IMR-90 (cell line): ENCODE data around the gene GNAI3. TPM values are rescaled to one million over a fixed set of nuclear protein-coding genes. Genes with fewer than 3 reads are reported as not detected.

Experiments
- ATAC-seq: fragments of 200-7000 bp; cut with Tn5 transposase; 2 replicates; pipeline ENCODE4 v1.9.1; 2020; ENCODE audit warnings: low read depth, mild to moderate bottlenecking, moderate library complexity
- BruUV-seq: library from RNA; stranded (reverse); fragments of 400-500 nt; replicated peaks from 2 replicates; lab custom pipeline; 2021; lab: Mats Ljungman, UMichigan
- CTCF ChIA-PET: fragments of 300-600 bp; formaldehyde crosslinking; extraction: SDS; loops from one replicate; lab custom pipeline; 2021; ENCODE audit warnings: antibody characterized with exemption; lab: Yijun Ruan, JAX
- POLR2A ChIA-PET: fragments of 300-600 bp; sonication (Branson Sonifier 250); formaldehyde crosslinking; loops from one replicate; lab custom pipeline; 2022; ENCODE audit warnings: antibody characterized with exemption; ENCODE audit not compliant: unreplicated experiment; lab: Charles Lee
- DNase-seq: peaks from one replicate; pipeline ENCODE4 v3.0.0; 2013
- H2AFZ ChIP-seq: replicated peaks from 2 replicates; pipeline ENCODE3; 2013; ENCODE audit warnings: low read length, mild to moderate bottlenecking; ENCODE audit not compliant: poor library complexity
- H2AK5ac ChIP-seq: 2 replicates; pipeline ENCODE4 v1.6.1; 2013; ENCODE audit warnings: low read depth, low read length, inconsistent platforms
- H2AK9ac ChIP-seq: replicated peaks from 2 replicates; pipeline ENCODE3; 2013; ENCODE audit warnings: mild to moderate bottlenecking, low read depth, low read length, moderate library complexity; ENCODE audit not compliant: poor library complexity
- H2BK120ac ChIP-seq: 2 replicates; pipeline ENCODE4 v1.6.1; 2013; ENCODE audit warnings: low read depth, low read length, inconsistent platforms
- H2BK15ac ChIP-seq: 3 replicates; pipeline ENCODE4 v1.6.1; 2013; ENCODE audit warnings: low read depth, low read length, inconsistent platforms
- H2BK20ac ChIP-seq: 2 replicates; pipeline ENCODE4 v1.6.1; 2013; ENCODE audit warnings: low read depth, mild to moderate bottlenecking, inconsistent platforms, low read length, moderate library complexity
- H2BK5ac ChIP-seq: 2 replicates; pipeline ENCODE4 v1.6.1; 2013; ENCODE audit warnings: mild to moderate bottlenecking, low read depth, low read length, inconsistent platforms; ENCODE audit not compliant: poor library complexity, severe bottlenecking
- H3K14ac ChIP-seq: replicated peaks from 2 replicates; pipeline ENCODE4 v1.6.1; 2013; ENCODE audit warnings: low read depth, low read length, inconsistent platforms
- H3K18ac ChIP-seq: 2 replicates; pipeline ENCODE4 v1.6.1; 2013; ENCODE audit warnings: low read depth, low read length, control low read depth
- H3K23ac ChIP-seq: 2 replicates; pipeline ENCODE4 v1.6.1; 2013; ENCODE audit warnings: low read depth, low read length, inconsistent platforms
- H3K27ac ChIP-seq: 2 replicates; pipeline ENCODE4 v1.5.1; 2013; ENCODE audit warnings: mild to moderate bottlenecking, control low read depth, low read length; ENCODE audit not compliant: insufficient read depth
- H3K27me3 ChIP-seq: 2 replicates; pipeline ENCODE4 v1.6.1; 2013; ENCODE audit warnings: low read length; ENCODE audit not compliant: control insufficient read depth, insufficient read depth
- H3K36me3 ChIP-seq: 2 replicates; pipeline ENCODE4 v1.6.1; 2013; ENCODE audit warnings: low read length, mixed read lengths; ENCODE audit not compliant: control insufficient read depth, insufficient read depth
- H3K4ac ChIP-seq: 2 replicates; pipeline ENCODE4 v1.6.1; 2013; ENCODE audit warnings: low read depth, low read length, inconsistent platforms
- H3K4me1 ChIP-seq: 2 replicates; pipeline ENCODE4 v1.6.1; 2013; ENCODE audit warnings: low read length, mixed read lengths; ENCODE audit not compliant: control insufficient read depth, insufficient read depth
- H3K4me2 ChIP-seq: 2 replicates; pipeline ENCODE4 v1.6.1; 2013; ENCODE audit warnings: low read depth, mild to moderate bottlenecking, control low read depth, low read length, moderate library complexity
- H3K4me3 ChIP-seq: 2 replicates; pipeline ENCODE4 v1.5.1; 2013; ENCODE audit warnings: low read depth, mild to moderate bottlenecking, control low read depth, low read length, moderate library complexity; ENCODE audit not compliant: insufficient read depth
- H3K56ac ChIP-seq: 2 replicates; pipeline ENCODE4 v1.6.1; 2013; ENCODE audit warnings: low read length, inconsistent platforms; ENCODE audit not compliant: insufficient read depth; ENCODE audit errors: extremely low read depth
- H3K79me1 ChIP-seq, 2 experiments: 2 replicates each; pipeline ENCODE4 v1.6.1; 2013; ENCODE audit warnings: low read length in 2 of 2, inconsistent platforms in 1 of 2, low read depth in 1 of 2
- H3K9ac ChIP-seq: 2 replicates; pipeline ENCODE4 v1.6.1; 2013; ENCODE audit warnings: low read depth, low read length, control low read depth
- H3K9me1 ChIP-seq: 2 replicates; pipeline ENCODE4 v1.6.1; 2013; ENCODE audit warnings: low read length, inconsistent platforms; ENCODE audit not compliant: insufficient read depth
- H3K9me3 ChIP-seq: 2 replicates; pipeline ENCODE4 v1.6.1; 2013; ENCODE audit warnings: low read length; ENCODE audit not compliant: control insufficient read depth, insufficient read depth
- H4K20me1 ChIP-seq: 2 replicates; pipeline ENCODE4 v1.6.1; 2013; ENCODE audit warnings: low read length, inconsistent platforms; ENCODE audit not compliant: insufficient read depth
- H4K5ac ChIP-seq: 2 replicates; pipeline ENCODE4 v1.6.1; 2013; ENCODE audit warnings: mild to moderate bottlenecking, low read depth, low read length, control low read depth
- H4K8ac ChIP-seq, 2 experiments: 2 replicates each; pipeline ENCODE4 v1.6.1; 2013; ENCODE audit warnings: low read depth in 2 of 2, low read length in 2 of 2, control low read depth in 1 of 2, inconsistent platforms in 1 of 2
- H4K91ac ChIP-seq: 2 replicates; pipeline ENCODE4 v1.6.1; 2013; ENCODE audit warnings: low read depth, low read length, inconsistent platforms; ENCODE audit not compliant: insufficient read depth
- BHLHE40 ChIP-seq: fragments of 150-350 bp; IDR thresholded peaks from 2 replicates; pipeline ENCODE4 v1.6.1; 2016; ENCODE audit warnings: mild to moderate bottlenecking, low read depth, low read length
- CTCF ChIP-seq: conservative IDR thresholded peaks from 2 replicates; pipeline ENCODE4 v1.5.1; 2012; ENCODE audit warnings: mild to moderate bottlenecking, low read depth, low read length, improper control_type of control experiment
- ELK1 ChIP-seq: fragments of 150-350 bp; IDR thresholded peaks from 2 replicates; pipeline ENCODE4 v1.6.1; 2016; ENCODE audit warnings: low read depth, mild to moderate bottlenecking, low read length, moderate library complexity, borderline replicate concordance
- FOS ChIP-seq: fragments of 150-350 bp; IDR thresholded peaks from 2 replicates; pipeline ENCODE4 v1.6.1; 2016; ENCODE audit warnings: low read depth, low read length
- MAFK ChIP-seq: IDR thresholded peaks from 2 replicates; pipeline ENCODE4 v1.6.1; 2012; ENCODE audit warnings: low read depth, low read length, improper control_type of control experiment
- NFE2L2 ChIP-seq: fragments of 150-350 bp; IDR thresholded peaks from 2 replicates; pipeline ENCODE4 v1.6.1; 2016; ENCODE audit warnings: low read depth, mild to moderate bottlenecking, low read length
- POLR2A ChIP-seq: IDR thresholded peaks from 2 replicates; pipeline ENCODE4 v1.6.1; 2012; ENCODE audit warnings: mild to moderate bottlenecking, low read depth, low read length
- RFX5 ChIP-seq: IDR thresholded peaks from 2 replicates; pipeline ENCODE4 v1.8.0; 2012; ENCODE audit warnings: low read depth, mild to moderate bottlenecking, low read length, moderate library complexity
- SMC3 ChIP-seq: fragments of 150-350 bp; IDR thresholded peaks from 2 replicates; pipeline ENCODE4 v1.6.1; 2016; ENCODE audit warnings: low read depth, mild to moderate bottlenecking, antibody characterized with exemption, low read length, moderate library complexity
- USF2 ChIP-seq: fragments of 150-350 bp; IDR thresholded peaks from 2 replicates; pipeline ENCODE4 v1.6.1; 2017; ENCODE audit warnings: mild to moderate bottlenecking, antibody characterized with exemption, low read length, low read depth
- WGBS, 2 experiments: methylation state at CpG; one replicate each; pipeline versions ENCODE4 v1.1.5 to v1.1.7; 2013; ENCODE audit warnings: missing lambda C conversion rate in 2 of 2; ENCODE audit not compliant: insufficient read length in 1 of 2; ENCODE audit errors: extremely low coverage in 2 of 2; 5-methylcytosine and 5-hydroxymethylcytosine counted together
- dilution Hi-C: fragments of 300-500 bp; cut with HindIII; formaldehyde crosslinking; loops from one replicate; pipeline ENCODE4 v1.14.3; 2018; ENCODE audit warnings: low sequenced_read_pairs; ENCODE audit not compliant: unreplicated experiment
- in situ Hi-C: fragments of 300-500 bp; cut with MboI; formaldehyde crosslinking; loops from 3 replicates; pipeline ENCODE4 v1.14.3; 2019; ENCODE audit warnings: low sequenced_read_pairs, inconsistent platforms, mixed read lengths
- intact Hi-C: fragments of 100-400 bp; cut with micrococcal nuclease; formaldehyde crosslinking; loops from 2 replicates; pipeline ENCODE4 v1.10.0; 2022
- polyA plus RNA-seq, 3 experiments: library from polyadenylated mRNA; depleted of rRNA; stranded (reverse); fragments of >200 nt; gene quantifications; 2 replicates each; pipeline ENCODE4 v1.2.3, GENCODE V29; 2012; ENCODE audit warnings: low replicate concordance in 1 of 3
- total RNA-seq: library from RNA; depleted of rRNA; stranded (reverse); fragments of >200 nt; gene quantifications from 2 replicates; pipeline ENCODE4 v1.2.3, GENCODE V29; 2012

Gene GNAI3
- total and polyA plus RNA-seq, 2 of the 4 experiments (the other 2 are of a cell fraction) = 5.9 to 14.9 TPM

GRCh38 chr1:109584766-109585165 lies 36.4 kb downstream of the GNAI3 start:
- Histone ChIP-seq H4K20me1 (no peaks in the 10 kb centered on the region; the same call in 1 of the 2 replicates), H3K9ac (no peak overlapping the region), H3K27ac (no peak overlapping the region), H4K91ac (no peak overlapping the region), H3K4me3 (no peak overlapping the region), H2BK120ac (no peak overlapping the region), H2AK9ac (no peak overlapping the region), H3K36me3 (peaks cover 29% of the 10 kb centered on the region), H3K9me3 (no peaks in the 10 kb centered on the region), H2AFZ (no peak overlapping the region), H3K23ac (no peak overlapping the region), H3K56ac (no peak overlapping the region), H3K4ac (no peak overlapping the region), H3K4me2 (no peak overlapping the region), H2AK5ac (no peak overlapping the region), H2BK15ac (no peak overlapping the region), H3K79me1 (peaks cover 32 to 37% of the 10 kb centered on the region in 2 experiments), H3K14ac (no peak overlapping the region), H4K8ac (no peak overlapping the region), H2BK20ac (no peak overlapping the region), H4K5ac (no peak overlapping the region), H3K18ac (no peak overlapping the region), H3K4me1 (no peaks in the 10 kb centered on the region), H3K9me1 (0 out of 2 replicates have a peak, but pooled peaks cover 3% of the 10 kb centered on the region), H3K27me3 (no peaks in the 10 kb centered on the region), H2BK5ac (no peak overlapping the region)
- TF ChIP-seq MAFK = no peak
- TF ChIP-seq FOS = no peak
- no peak for TF ChIP-seq CTCF
- no peak for TF ChIP-seq USF2
- TF ChIP-seq BHLHE40 = no peak
- no peak for TF ChIP-seq POLR2A
- no peak for TF ChIP-seq SMC3
- TF ChIP-seq ELK1 = no peak
- TF ChIP-seq NFE2L2 = no peak
- no peak for TF ChIP-seq RFX5
- in situ Hi-C loops (no loop called here), dilution Hi-C loops (no loop called here), intact Hi-C loops (no loop called here)
- no CpG with 5 or more reads among the region's 1 CpG for WGBS, 2 experiments
- ATAC-seq = no peak
- BruUV-seq = no TSS peak
- no peak for DNase-seq
- ChIA-PET CTCF (no interaction called here), POLR2A (no interaction called here)
